ENCODE results near the gene CCDC82. TPM values are rescaled to one million over a fixed set of nuclear protein-coding genes. Genes with fewer than 3 reads are reported as not detected.

CCDC82 gene
- polyA plus RNA-seq, 2 of the 4 experiments (the other 2 are of a cell fraction) = 17.6 to 27.6 TPM

- ATAC-seq = no peak
- no peak for FAIRE-seq
- CTCF ChIA-PET = no interaction called here
Measured at GRCh38 chr11:96367342-96367741, 22.4 kb downstream of the CCDC82 start.

GRCh38 chr11:96366024-96366423 is 23.7 kb downstream of the CCDC82 start:
- CTCF ChIA-PET = no interaction called here
- ATAC-seq = no peak
- no peak overlapping the region for H3K27ac ChIP-seq
- WGBS (ENCODE audit: missing lambda C conversion rate) = 64% methylated on average over 1 of the region's 1 CpG
- H3K4me3 ChIP-seq = no peak overlapping the region
- POLR2A ChIA-PET = no interaction called here
- no peak for FAIRE-seq
- peaks cover 10% of the 10 kb centered on the region; the same call in 2 of the 3 replicates for H3K4me1 ChIP-seq
- DNase-seq (ENCODE audit: low read depth in 1 of 2, low spot score in 1 of 2) = no peak
- TF ChIP-seq MAX (IDR thresholded peaks at IDR 0.05) (no peak), CBX2 (IDR thresholded peaks at IDR 0.05; ENCODE audit: borderline replicate concordance, low read depth) (no peak), FOSL2 (IDR thresholded peaks at IDR 0.05) (no peak), FOSL2 (CRISPR knock-in tag; IDR thresholded peaks at IDR 0.05) (no peak)
- H3K9me3 ChIP-seq = peaks cover 3% of the 10 kb centered on the region; the same call in 1 of the 3 replicates
- no peak overlapping the region for H3K4me2 ChIP-seq

More at GRCh38 chr11:96367342-96367741, 22.4 kb downstream of the CCDC82 start:
- no peak overlapping the region for H3K4me3 ChIP-seq
- H3K4me2 ChIP-seq = no peak overlapping the region
- WGBS (ENCODE audit: missing lambda C conversion rate) = 99% methylated on average over 2 of the region's 2 CpGs
- peaks cover 3% of the 10 kb centered on the region; the same call in 1 of the 3 replicates for H3K9me3 ChIP-seq
- H3K27ac ChIP-seq = no peak overlapping the region
- POLR2A ChIA-PET = no interaction called here
- no peak for DNase-seq (ENCODE audit: low read depth in 1 of 2, low spot score in 1 of 2)
- TF ChIP-seq SMC3 (IDR thresholded peaks at IDR 0.05) = no peak
- TF ChIP-seq GATA3 (IDR thresholded peaks at IDR 0.05; ENCODE audit: borderline replicate concordance) = no peak
- TF ChIP-seq HES2 (IDR thresholded peaks at IDR 0.05) = no peak
- no peak for TF ChIP-seq TFCP2L1 (CRISPR knock-in tag; IDR thresholded peaks at IDR 0.05)
- TF ChIP-seq NFE2L2 (conservative IDR thresholded peaks at IDR 0.05; ENCODE audit: low read length) = no peak
- no peak for TF ChIP-seq KDM1A (IDR thresholded peaks at IDR 0.05; ENCODE audit: low read depth)
- TF ChIP-seq KDM5A (IDR thresholded peaks at IDR 0.05) = no peak
- TF ChIP-seq EP300 (IDR thresholded peaks at IDR 0.05) = no peak
- TF ChIP-seq JUN (IDR thresholded peaks at IDR 0.05) = no peak
- no peak for TF ChIP-seq RARB (CRISPR knock-in tag; IDR thresholded peaks at IDR 0.05)
- TF ChIP-seq PBX3 (IDR thresholded peaks at IDR 0.05) = no peak
- no peak for TF ChIP-seq MYC (IDR thresholded peaks at IDR 0.05; ENCODE audit: borderline replicate concordance, low read length)
- TF ChIP-seq HOXB13 (CRISPR knock-in tag; IDR thresholded peaks at IDR 0.05; ENCODE audit: low read depth) = no peak
- no peak for TF ChIP-seq TP53 (CRISPR knock-in tag; IDR thresholded peaks at IDR 0.05)
- no peak for TF ChIP-seq POLR2AphosphoS2 (conservative IDR thresholded peaks at IDR 0.05; ENCODE audit: low read length)
- H3K4me1 ChIP-seq = no peaks in the 10 kb centered on the region; the same call in 2 of the 3 replicates

- no peak for ATAC-seq
- Histone ChIP-seq H3K27ac (no peak overlapping the region), H3K4me3 (no peak overlapping the region), H3K4me2 (no peak overlapping the region), H3K9me3 (peaks cover 3% of the 10 kb centered on the region; the same call in 1 of the 3 replicates), H3K4me1 (peaks cover 10% of the 10 kb centered on the region; the same call in 2 of the 3 replicates)
- POLR2A ChIA-PET = no interaction called here
- TF ChIP-seq JUN (IDR thresholded peaks at IDR 0.05) = no peak
- TF ChIP-seq FOXS1 (CRISPR knock-in tag; IDR thresholded peaks at IDR 0.05) = no peak
- no peak for TF ChIP-seq CEBPB (IDR thresholded peaks at IDR 0.05)
- no peak for TF ChIP-seq KDM1A (IDR thresholded peaks at IDR 0.05; ENCODE audit: low read depth)
- TF ChIP-seq MAZ (IDR thresholded peaks at IDR 0.05; ENCODE audit: borderline replicate concordance, low read depth, low read length) = no peak
- no peak for TF ChIP-seq HOXB5 (CRISPR knock-in tag; IDR thresholded peaks at IDR 0.05)
- TF ChIP-seq CHD2 (IDR thresholded peaks at IDR 0.05; ENCODE audit: low read length, partially characterized antibody) = no peak
- no peak for TF ChIP-seq ZNF302 (CRISPR knock-in tag; IDR thresholded peaks at IDR 0.05)
- no peak for TF ChIP-seq HMGXB4 (CRISPR knock-in tag; IDR thresholded peaks at IDR 0.05; ENCODE audit: borderline replicate concordance)
- TF ChIP-seq KDM5A (IDR thresholded peaks at IDR 0.05) = no peak
- 75% methylated on average over 1 of the region's 1 CpG for WGBS (ENCODE audit: missing lambda C conversion rate)
- CTCF ChIA-PET = no interaction called here
- no peak for FAIRE-seq
- DNase-seq (ENCODE audit: low read depth in 1 of 2, low spot score in 1 of 2) = no peak
Measured at GRCh38 chr11:96365493-96365892, 24.2 kb downstream of the CCDC82 start.

All from A549 (cell line).